HEK293T (cell line): ENCODE measurements around the gene DIAPH3.
A peak's percentile ranks its signal among the peaks of the same experiment; 100 is the strongest.

ENCODE experiments used
- CTCF ChIA-PET: fragments of 350-600 bp; formaldehyde crosslinking; extraction: SDS; loops from one replicate; lab custom pipeline; 2021; ENCODE audit warnings: antibody characterized with exemption, inconsistent platforms; lab: Yijun Ruan, JAX
- POLR2A ChIA-PET: fragments of 350-600 bp; formaldehyde crosslinking; extraction: SDS; loops from one replicate; lab custom pipeline; 2020; ENCODE audit warnings: antibody characterized with exemption, inconsistent platforms; lab: Yijun Ruan, JAX
- DNase-seq: peaks from one replicate; pipeline ENCODE4 v3.0.0; 2012; ENCODE audit warnings: mixed read lengths; ENCODE audit errors: extremely low spot score
- ARNT ChIP-seq: fragments of 450-650 bp; IDR thresholded peaks from 2 replicates; pipeline ENCODE4 v1.6.1; 2017; ENCODE audit warnings: mild to moderate bottlenecking
- BHLHE40 ChIP-seq: fragments of 450-650 bp; IDR thresholded peaks from 2 replicates; pipeline ENCODE4 v1.6.1; 2016; ENCODE audit warnings: mild to moderate bottlenecking, moderate library complexity, borderline replicate concordance
- CTBP1 ChIP-seq: fragments of 450-650 bp; IDR thresholded peaks from 2 replicates; pipeline ENCODE4 v1.6.1; 2016; ENCODE audit warnings: borderline replicate concordance
- ELF4 ChIP-seq: fragments of 450-650 bp; IDR thresholded peaks from 2 replicates; pipeline ENCODE4 v1.6.1; 2017; ENCODE audit warnings: antibody characterized with exemption
- FOXA1 ChIP-seq: fragments of 450-650 bp; IDR thresholded peaks from 2 replicates; pipeline ENCODE4 v1.6.1; 2016; ENCODE audit warnings: mild to moderate bottlenecking
- FOXK2 ChIP-seq: fragments of 450-650 bp; IDR thresholded peaks from 2 replicates; pipeline ENCODE4 v1.6.1; 2016; ENCODE audit warnings: mild to moderate bottlenecking
- FOXM1 ChIP-seq: fragments of 450-650 bp; IDR thresholded peaks from 2 replicates; pipeline ENCODE4 v1.6.1; 2017; ENCODE audit warnings: mild to moderate bottlenecking, borderline replicate concordance
- HDGF ChIP-seq: fragments of 450-650 bp; IDR thresholded peaks from 2 replicates; pipeline ENCODE4 v1.6.1; 2017; ENCODE audit warnings: antibody characterized with exemption, borderline replicate concordance
- L3MBTL2 ChIP-seq: fragments of 450-650 bp; conservative IDR thresholded peaks from 2 replicates; pipeline ENCODE4 v1.6.1; 2016; ENCODE audit warnings: mild to moderate bottlenecking
- LEF1 ChIP-seq: fragments of 450-650 bp; IDR thresholded peaks from 2 replicates; pipeline ENCODE4 v1.6.1; 2017; ENCODE audit warnings: mild to moderate bottlenecking, borderline replicate concordance
- NFRKB ChIP-seq: fragments of 450-650 bp; IDR thresholded peaks from 2 replicates; pipeline ENCODE4 v1.6.1; 2016; ENCODE audit warnings: mild to moderate bottlenecking, moderate library complexity
- SP1 ChIP-seq: fragments of 450-650 bp; IDR thresholded peaks from 2 replicates; pipeline ENCODE4 v1.6.1; 2017
- SUZ12 ChIP-seq: fragments of 450-650 bp; IDR thresholded peaks from 2 replicates; pipeline ENCODE4 v1.6.1; 2016; ENCODE audit warnings: mild to moderate bottlenecking
- TARDBP ChIP-seq: fragments of 450-650 bp; IDR thresholded peaks from 2 replicates; pipeline ENCODE4 v1.6.1; 2016
- ZNF384 ChIP-seq: fragments of 450-650 bp; IDR thresholded peaks from 2 replicates; pipeline ENCODE4 v1.6.1; 2016
- TF ChIP-seq, protein P1 (sequence below): fragments of 450-650 bp; IDR thresholded peaks from 2 replicates; pipeline ENCODE4 v1.6.1; 2016

DIAPH3 gene

GRCh38 chr13:59658738-59659330, 504.9 kb downstream of the DIAPH3 start:
- no peak for DNase-seq
- TF ChIP-seq ELF4 (no peak), ZNF384 (no peak), TARDBP (no peak), CTBP1 (no peak), ARNT (no peak), HDGF (no peak), SUZ12 (no peak), SP1 (no peak), BHLHE40 (no peak), FOXK2 (no peak), LEF1 (no peak), FOXM1 (no peak), NFRKB (no peak), FOXA1 (no peak)
- TF ChIP-seq, protein P1, sequence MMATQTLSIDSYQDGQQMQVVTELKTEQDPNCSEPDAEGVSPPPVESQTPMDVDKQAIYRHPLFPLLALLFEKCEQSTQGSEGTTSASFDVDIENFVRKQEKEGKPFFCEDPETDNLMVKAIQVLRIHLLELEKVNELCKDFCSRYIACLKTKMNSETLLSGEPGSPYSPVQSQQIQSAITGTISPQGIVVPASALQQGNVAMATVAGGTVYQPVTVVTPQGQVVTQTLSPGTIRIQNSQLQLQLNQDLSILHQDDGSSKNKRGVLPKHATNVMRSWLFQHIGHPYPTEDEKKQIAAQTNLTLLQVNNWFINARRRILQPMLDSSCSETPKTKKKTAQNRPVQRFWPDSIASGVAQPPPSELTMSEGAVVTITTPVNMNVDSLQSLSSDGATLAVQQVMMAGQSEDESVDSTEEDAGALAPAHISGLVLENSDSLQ: no peak
- CTCF ChIA-PET: no interaction called here
- POLR2A ChIA-PET: no interaction called here

- CTCF ChIA-PET: no interaction called here
- POLR2A ChIA-PET: no interaction called here
- peak; percentile 34; the same call in 1 of the 2 replicates for TF ChIP-seq L3MBTL2
- no peak for TF ChIP-seq ELF4
- no peak for DNase-seq
These were observed 505.5 kb downstream of the DIAPH3 start for GRCh38 chr13:59658027-59658737.

- ChIA-PET CTCF (no interaction called here), POLR2A (no interaction called here)
- DNase-seq: no peak
- TF ChIP-seq LEF1 (no peak), ELF4 (no peak), FOXM1 (no peak), SP1 (no peak), BHLHE40 (no peak), HDGF (no peak), FOXK2 (no peak), SUZ12 (no peak), ARNT (no peak), TARDBP (no peak), NFRKB (no peak), L3MBTL2 (no peak), FOXA1 (no peak), ZNF384 (no peak), CTBP1 (no peak)
- TF ChIP-seq, protein P1: no peak
These were observed 509.8 kb downstream of the DIAPH3 start for GRCh38 chr13:59653916-59654315.

GRCh38 chr13:59651479-59651878, 512.2 kb downstream of the DIAPH3 start:
- POLR2A ChIA-PET: no interaction called here
- DNase-seq: no peak
- no peak for TF ChIP-seq FOXK2
- no peak for TF ChIP-seq L3MBTL2
- TF ChIP-seq CTBP1: no peak
- no peak for TF ChIP-seq NFRKB
- no peak for TF ChIP-seq LEF1
- no peak for TF ChIP-seq ZNF384
- no peak for TF ChIP-seq BHLHE40
- TF ChIP-seq, protein P1: no peak
- TF ChIP-seq ARNT: no peak
- TF ChIP-seq ELF4: no peak
- no peak for TF ChIP-seq FOXA1
- no peak for TF ChIP-seq HDGF
- no peak for TF ChIP-seq SP1
- TF ChIP-seq SUZ12: no peak
- no peak for TF ChIP-seq FOXM1
- TF ChIP-seq TARDBP: no peak
- CTCF ChIA-PET: no interaction called here

GRCh38 chr13:59643906-59644626, 519.7 kb downstream of the DIAPH3 start:
- TF ChIP-seq TARDBP (no peak), SP1 (no peak), LEF1 (no peak), SUZ12 (no peak), FOXA1 (no peak), BHLHE40 (no peak), ARNT (no peak)
- TF ChIP-seq, protein P1: no peak
- CTCF ChIA-PET: no interaction called here
- POLR2A ChIA-PET: no interaction called here
- DNase-seq: no peak
